ENCODE data around the gene PRKAG2. TPM values are rescaled to one million over a fixed set of nuclear protein-coding genes. Genes with fewer than 3 reads are reported as not detected.
A peak's percentile ranks its signal among the peaks of the same experiment; 100 is the strongest.

PRKAG2 gene
- total and polyA plus RNA-seq, 8 donors, result 7.4 to 16.7 (median 9.2) TPM

DNA sequence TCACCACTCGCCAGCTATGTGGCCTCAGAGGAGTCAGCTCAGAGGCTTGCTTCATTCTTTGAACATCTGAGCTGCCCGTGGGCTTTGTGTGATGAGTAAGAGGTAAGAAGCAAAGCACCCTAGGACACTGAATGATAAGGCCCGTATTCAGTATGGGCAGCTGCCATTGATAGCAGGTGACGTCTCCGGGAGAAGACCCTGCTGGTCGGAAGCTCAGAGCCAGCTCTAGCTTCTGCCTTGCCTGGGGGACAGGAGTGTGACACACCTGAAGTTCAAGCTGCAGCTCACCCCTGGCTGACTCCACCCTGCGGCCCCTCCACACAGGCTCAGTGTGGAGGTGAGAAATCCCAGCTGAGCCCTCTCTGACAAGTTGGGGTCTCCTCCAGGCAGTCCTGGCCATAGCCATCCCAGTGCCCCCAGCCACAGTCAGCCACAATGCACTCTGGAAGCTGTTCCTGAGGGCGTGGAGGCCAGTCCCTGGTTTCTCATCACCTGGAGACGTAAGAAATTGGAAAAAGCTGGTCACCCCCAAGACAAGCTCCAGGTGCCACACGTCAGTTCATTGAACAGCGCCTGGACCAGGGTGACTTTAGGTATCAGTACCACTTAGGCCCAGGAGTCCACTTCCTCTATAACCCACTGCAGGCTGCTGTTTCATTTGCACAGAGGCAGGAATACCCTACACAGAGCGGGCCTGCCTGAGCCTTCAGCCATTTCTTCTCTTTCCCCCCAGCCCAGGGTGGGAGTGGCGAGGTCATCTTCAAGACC is 192.3 kb downstream of the PRKAG2 start:
- 89 to 93% methylated on average over 13 of the region's 13 CpGs for WGBS, 2 donors
- Histone ChIP-seq H3K36me3 (no peaks in the 10 kb centered on the region), H3K27ac (no peak overlapping the region), H3K9me3 (no peaks in the 10 kb centered on the region), H3K4me3 (no peak overlapping the region), H3K4me1 (peaks cover 0 to 4% (median 0%) of the 10 kb centered on the region in 3 donors), H3K27me3 (no peaks in the 10 kb centered on the region)
- FAIRE-seq (no peak), DNase-seq (peak in 1 of 6 donors; percentile 28), ATAC-seq (no peak)
- no peak for TF ChIP-seq CTCF (IDR thresholded peaks at IDR 0.05)
- intact Hi-C loops (cut with DNase I), result no loop called here

DNA sequence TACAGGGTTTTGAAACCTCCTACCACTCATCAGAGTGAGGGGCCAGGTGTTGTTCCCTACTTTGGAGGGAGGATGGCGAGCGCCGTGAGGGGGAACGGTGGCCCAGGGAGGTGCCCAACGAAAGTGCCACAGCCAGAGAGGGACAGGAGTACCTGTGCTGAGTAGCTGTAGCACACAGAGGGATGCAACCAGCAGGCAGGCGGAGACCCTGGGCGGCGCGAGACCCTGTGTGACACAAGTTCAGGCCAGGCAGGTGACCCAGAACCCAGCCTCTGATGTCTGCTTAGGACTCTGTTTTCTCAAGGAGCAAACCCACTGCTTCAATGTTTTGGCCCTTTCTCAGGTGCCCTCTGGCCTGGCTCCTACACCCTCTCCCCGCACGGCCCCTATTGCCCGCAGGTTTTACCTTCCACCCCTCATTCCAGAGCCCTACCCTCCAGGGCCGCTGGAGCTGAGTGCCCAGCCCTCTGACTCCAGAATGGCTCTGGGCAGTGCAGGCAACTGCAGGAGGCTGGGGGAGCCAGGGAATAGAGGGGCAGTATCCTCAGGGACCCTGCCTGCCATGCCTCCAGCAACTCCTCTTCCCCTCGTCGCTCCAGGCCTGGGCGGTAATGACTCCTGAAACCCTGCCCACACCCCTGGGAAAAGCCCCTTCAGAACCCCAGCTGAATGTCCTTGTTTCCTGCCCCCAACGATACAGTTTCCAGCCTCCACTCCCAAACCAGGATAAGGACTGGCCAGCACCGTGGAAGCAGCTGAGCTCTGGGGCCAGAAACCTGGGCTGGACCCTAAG is 193.1 kb downstream of the PRKAG2 start:
- no peak overlapping the region for H3K27ac ChIP-seq
- no peaks in the 10 kb centered on the region for H3K36me3 ChIP-seq
- no peaks in the 10 kb centered on the region for H3K9me3 ChIP-seq
- 92 to 96% methylated on average over 18 of the region's 18 CpGs for WGBS, 2 donors
- ATAC-seq (no peak), FAIRE-seq (no peak), DNase-seq (peak in 1 of 6 donors; percentile 51)
- intact Hi-C loops (cut with DNase I), result no loop called here
- TF ChIP-seq CTCF (IDR thresholded peaks at IDR 0.05), result no peak
- H3K4me3 ChIP-seq, result no peak overlapping the region
- no peaks in the 10 kb centered on the region for H3K27me3 ChIP-seq
- H3K4me1 ChIP-seq, result peaks cover 0 to 4% (median 0%) of the 10 kb centered on the region in 3 donors

GRCh38 chr7:151682831-151683614 is 193.9 kb downstream of the PRKAG2 start:
- FAIRE-seq (no peak), DNase-seq (peak in 1 of 6 donors; percentile 41)
- TF ChIP-seq CTCF (IDR thresholded peaks at IDR 0.05), result no peak

DNA sequence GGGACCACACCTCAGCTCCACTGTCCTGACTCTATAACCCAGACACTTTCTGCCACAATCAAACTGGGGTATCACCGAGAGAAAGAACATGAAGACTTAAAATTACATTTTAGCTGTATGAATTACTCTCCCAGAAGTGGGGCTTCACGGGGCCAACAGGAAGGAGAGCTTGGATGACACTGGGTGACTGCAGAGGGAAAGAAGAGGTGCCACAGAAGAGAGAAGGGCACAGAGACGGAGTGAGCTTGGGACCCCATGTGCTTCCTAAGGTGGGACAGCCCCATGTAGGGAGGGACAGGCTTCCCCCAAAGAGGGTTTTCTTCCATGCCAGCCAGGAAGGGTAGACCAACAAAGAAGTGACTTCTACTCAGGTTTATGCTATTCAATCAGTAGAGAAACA is 195.2 kb downstream of the PRKAG2 start:
- TF ChIP-seq CTCF (IDR thresholded peaks at IDR 0.05), result no peak
- intact Hi-C loops (cut with DNase I), result no loop called here
- H3K27me3 ChIP-seq, result no peaks in the 10 kb centered on the region
- FAIRE-seq, result no peak
- DNase-seq, result no peak
- no peak overlapping the region for H3K27ac ChIP-seq
- no peak overlapping the region for H3K4me3 ChIP-seq
- no peaks in the 10 kb centered on the region for H3K9me3 ChIP-seq
- 93 to 99% methylated on average over 3 of the region's 3 CpGs for WGBS, 2 donors
- ATAC-seq, result no peak
- no peaks in the 10 kb centered on the region for H3K36me3 ChIP-seq
- peaks cover 6 to 8% (median 7%) of the 10 kb centered on the region in 3 donors for H3K4me1 ChIP-seq

More at GRCh38 chr7:151682831-151683614, 193.9 kb downstream of the PRKAG2 start:
- WGBS, 2 donors, result 90 to 92% methylated on average over 14 of the region's 14 CpGs
- Histone ChIP-seq H3K27me3 (no peaks in the 10 kb centered on the region), H3K36me3 (no peaks in the 10 kb centered on the region), H3K4me3 (no peak overlapping the region), H3K27ac (no peak overlapping the region), H3K4me1 (peaks cover 0 to 2% (median 0%) of the 10 kb centered on the region in 3 donors), H3K9me3 (no peaks in the 10 kb centered on the region)
- intact Hi-C loops (cut with DNase I), result no loop called here
- no peak for ATAC-seq
